ENCODE measurements around the gene FCER1A.

The FCER1A gene

GRCh38 chr1:159352436-159352835 is 50.3 kb downstream of the FCER1A start:
- no peak for DNase-seq (ENCODE audit: low read depth in 2 of 2)
